IgD-negative memory B cell (primary cell): Measurements from ENCODE around the gene ORAI2. TPM values are rescaled to one million over a fixed set of nuclear protein-coding genes. Genes with fewer than 3 reads are reported as not detected.
"Not testable (repeated sequence)": the region's sequence is repeated elsewhere in the genome, so short reads cannot be mapped to it uniquely, and the experiment has no call there.

Experiments
- H3K27ac Mint-ChIP-seq, 3 donors: one replicate each; pipeline ENCODE4 v1.8.0; 2020 to 2022; ENCODE audit warnings: mild to moderate bottlenecking in 3 of 3, mixed read lengths in 3 of 3, moderate library complexity in 1 of 3
- H3K27me3 Mint-ChIP-seq: one replicate; pipeline ENCODE4 v1.8.0; 2021; ENCODE audit warnings: mixed read lengths
- H3K36me3 Mint-ChIP-seq: one replicate; pipeline ENCODE4 v1.8.0; 2020; ENCODE audit warnings: mild to moderate bottlenecking, mixed read lengths
- H3K4me1 Mint-ChIP-seq, 3 donors: one replicate each; pipeline ENCODE4 v1.8.0; 2020 to 2022; ENCODE audit warnings: mixed read lengths in 3 of 3, mild to moderate bottlenecking in 1 of 3
- H3K4me3 Mint-ChIP-seq, 4 donors: one replicate each; pipeline ENCODE4 v1.8.0; 2020 to 2022; ENCODE audit warnings: mild to moderate bottlenecking in 4 of 4, mixed read lengths in 4 of 4, moderate library complexity in 3 of 4
- H3K9me3 Mint-ChIP-seq, 3 donors: one replicate each; pipeline ENCODE4 v1.8.0; 2020 to 2021; ENCODE audit warnings: mixed read lengths in 3 of 3, mild to moderate bottlenecking in 1 of 3
- polyA plus RNA-seq: library from polyadenylated mRNA; unstranded; fragments of 300-500 nt; fragmentation: Illumina TruSeq; gene quantifications from one replicate; pipeline ENCODE4 v1.2.3, GENCODE V29; 2021

ORAI2 gene
- polyA plus RNA-seq, 1 donor from 2014 or later, result 290 TPM

- peaks cover 15% of the 10 kb centered on the region for H3K36me3 Mint-ChIP-seq
- H3K27ac Mint-ChIP-seq, result peak overlapping the region; percentile 76 to 92 (median 84)
- H3K4me1 Mint-ChIP-seq, result peaks cover 31 to 39% (median 38%) of the 10 kb centered on the region in 3 donors
- peak overlapping the region in 1 of 4 donors; percentile 23 for H3K4me3 Mint-ChIP-seq
- H3K27me3 Mint-ChIP-seq, result no peaks in the 10 kb centered on the region
- no peaks in the 10 kb centered on the region for H3K9me3 Mint-ChIP-seq
Observed at GRCh38 chr7:102407910-102408309, 25.5 kb upstream of the ORAI2 start.

GRCh38 chr7:102408530-102408929 lies 24.8 kb upstream of the ORAI2 start:
- H3K9me3 Mint-ChIP-seq, H3K27me3 Mint-ChIP-seq: not testable (repeated sequence)
- Mint-ChIP-seq H3K4me1 (peaks cover 29 to 39% (median 38%) of the 10 kb centered on the region in 3 donors), H3K36me3 (peaks cover 17% of the 10 kb centered on the region), H3K4me3 (peak overlapping the region; percentile 2 to 38 (median 23)), H3K27ac (peak overlapping the region; percentile 76 to 92 (median 84))

GRCh38 chr7:102409340-102409739 lies 24.0 kb upstream of the ORAI2 start:
- H3K9me3 Mint-ChIP-seq, result no peaks in the 10 kb centered on the region
- H3K27ac Mint-ChIP-seq, result peak overlapping the region; percentile 14 to 84 (median 76)
- H3K4me3 Mint-ChIP-seq, result no peak overlapping the region
- H3K27me3 Mint-ChIP-seq, result no peaks in the 10 kb centered on the region
- peaks cover 17% of the 10 kb centered on the region for H3K36me3 Mint-ChIP-seq
- peaks cover 26 to 36% (median 35%) of the 10 kb centered on the region in 3 donors for H3K4me1 Mint-ChIP-seq

GRCh38 chr7:102410123-102410522 lies 23.3 kb upstream of the ORAI2 start:
- Mint-ChIP-seq H3K27me3 (no peaks in the 10 kb centered on the region), H3K27ac (peak overlapping the region in 1 of 3 donors; percentile 76), H3K4me1 (peaks cover 21 to 35% (median 33%) of the 10 kb centered on the region in 3 donors), H3K4me3 (no peak overlapping the region), H3K36me3 (peaks cover 17% of the 10 kb centered on the region), H3K9me3 (no peaks in the 10 kb centered on the region)

GRCh38 chr7:102410918-102411317 lies 22.5 kb upstream of the ORAI2 start:
- H3K9me3 Mint-ChIP-seq, result no peaks in the 10 kb centered on the region
- peaks cover 29 to 41% (median 40%) of the 10 kb centered on the region in 3 donors for H3K4me1 Mint-ChIP-seq
- H3K4me3 Mint-ChIP-seq, result no peak overlapping the region
- peak overlapping the region in 1 of 3 donors; percentile 76 for H3K27ac Mint-ChIP-seq
- H3K36me3 Mint-ChIP-seq, result peaks cover 19% of the 10 kb centered on the region
- H3K27me3 Mint-ChIP-seq, result peaks cover 1% of the 10 kb centered on the region

GRCh38 chr7:102412548-102412947 lies 20.8 kb upstream of the ORAI2 start:
- Mint-ChIP-seq H3K4me3 (peak overlapping the region in 1 of 4 donors; percentile 41), H3K4me1 (peaks cover 39 to 56% (median 55%) of the 10 kb centered on the region in 3 donors), H3K36me3 (peaks cover 24% of the 10 kb centered on the region), H3K27ac (no peak overlapping the region), H3K9me3 (no peaks in the 10 kb centered on the region), H3K27me3 (peaks cover 2% of the 10 kb centered on the region)

- H3K4me3 Mint-ChIP-seq, result peak overlapping the region in 1 of 4 donors; percentile 1
- peaks cover 24% of the 10 kb centered on the region for H3K36me3 Mint-ChIP-seq
- peaks cover 34 to 52% (median 51%) of the 10 kb centered on the region in 3 donors for H3K4me1 Mint-ChIP-seq
Observed at GRCh38 chr7:102413091-102413490, 20.3 kb upstream of the ORAI2 start.

GRCh38 chr7:102413611-102414010 lies 19.8 kb upstream of the ORAI2 start:
- Mint-ChIP-seq H3K4me3 (no peak overlapping the region), H3K9me3 (no peaks in the 10 kb centered on the region), H3K4me1 (peaks cover 32 to 51% (median 50%) of the 10 kb centered on the region in 3 donors), H3K27ac (no peak overlapping the region), H3K27me3 (peaks cover 2% of the 10 kb centered on the region), H3K36me3 (peaks cover 26% of the 10 kb centered on the region)

More at GRCh38 chr7:102413091-102413490, 20.3 kb upstream of the ORAI2 start:
- Mint-ChIP-seq H3K27me3 (peaks cover 2% of the 10 kb centered on the region), H3K9me3 (no peaks in the 10 kb centered on the region), H3K27ac (no peak overlapping the region)

- H3K9me3 Mint-ChIP-seq, result no peaks in the 10 kb centered on the region
- peaks cover 3% of the 10 kb centered on the region for H3K27me3 Mint-ChIP-seq
- peak overlapping the region; percentile 56 to 94 (median 82) for H3K4me3 Mint-ChIP-seq
- peaks cover 33 to 58% (median 48%) of the 10 kb centered on the region in 3 donors for H3K4me1 Mint-ChIP-seq
- peak overlapping the region; percentile 76 to 95 (median 94) for H3K27ac Mint-ChIP-seq
- peaks cover 20% of the 10 kb centered on the region for H3K36me3 Mint-ChIP-seq
Observed at GRCh38 chr7:102415685-102416225, 17.6 kb upstream of the ORAI2 start.

- peaks cover 5% of the 10 kb centered on the region for H3K27me3 Mint-ChIP-seq
- peaks cover 38 to 64% (median 52%) of the 10 kb centered on the region in 3 donors for H3K4me1 Mint-ChIP-seq
- peaks cover 20% of the 10 kb centered on the region for H3K36me3 Mint-ChIP-seq
- peak overlapping the region; percentile 76 to 95 (median 94) for H3K27ac Mint-ChIP-seq
- H3K4me3 Mint-ChIP-seq, result peak overlapping the region; percentile 56 to 94 (median 82)
- no peaks in the 10 kb centered on the region for H3K9me3 Mint-ChIP-seq
Observed at GRCh38 chr7:102416406-102416805, 17.0 kb upstream of the ORAI2 start.

- Mint-ChIP-seq H3K27me3 (peaks cover 5% of the 10 kb centered on the region), H3K4me1 (peaks cover 38 to 67% (median 53%) of the 10 kb centered on the region in 3 donors), H3K27ac (peak overlapping the region; percentile 76 to 95 (median 94)), H3K9me3 (no peaks in the 10 kb centered on the region), H3K36me3 (peaks cover 15% of the 10 kb centered on the region), H3K4me3 (peak overlapping the region in 3 of 4 donors; percentile 54 to 87 (median 72))
Observed at GRCh38 chr7:102417105-102417504, 16.3 kb upstream of the ORAI2 start.

- H3K4me3 Mint-ChIP-seq, result peak overlapping the region in 3 of 4 donors; percentile 22 to 87 (median 63)
- no peaks in the 10 kb centered on the region for H3K9me3 Mint-ChIP-seq
- peaks cover 33 to 66% (median 55%) of the 10 kb centered on the region in 3 donors for H3K4me1 Mint-ChIP-seq
- H3K27ac Mint-ChIP-seq, result peak overlapping the region in 2 of 3 donors; percentile 25 to 88
- peaks cover 13% of the 10 kb centered on the region for H3K36me3 Mint-ChIP-seq
- peaks cover 5% of the 10 kb centered on the region for H3K27me3 Mint-ChIP-seq
Observed at GRCh38 chr7:102418592-102418991, 14.8 kb upstream of the ORAI2 start.

- Mint-ChIP-seq H3K27me3 (peaks cover 3% of the 10 kb centered on the region), H3K4me1 (peaks cover 45 to 69% (median 67%) of the 10 kb centered on the region in 3 donors), H3K4me3 (peak overlapping the region in 2 of 4 donors; percentile 33 to 37), H3K9me3 (no peaks in the 10 kb centered on the region), H3K36me3 (peaks cover 9% of the 10 kb centered on the region), H3K27ac (peak overlapping the region; percentile 33 to 91 (median 89))
Observed at GRCh38 chr7:102421706-102422240, 11.6 kb upstream of the ORAI2 start.

- peak overlapping the region; percentile 67 to 95 (median 93) for H3K4me3 Mint-ChIP-seq
- H3K27me3 Mint-ChIP-seq, result peaks cover 3% of the 10 kb centered on the region
- H3K9me3 Mint-ChIP-seq, result no peaks in the 10 kb centered on the region
- peaks cover 37 to 69% (median 64%) of the 10 kb centered on the region in 3 donors for H3K4me1 Mint-ChIP-seq
- peak overlapping the region; percentile 100 for H3K27ac Mint-ChIP-seq
- peaks cover 2% of the 10 kb centered on the region for H3K36me3 Mint-ChIP-seq
Observed at GRCh38 chr7:102424129-102424551, 9.2 kb upstream of the ORAI2 start.

GRCh38 chr7:102424787-102425218 lies 8.6 kb upstream of the ORAI2 start:
- peaks cover 2% of the 10 kb centered on the region for H3K36me3 Mint-ChIP-seq

More at GRCh38 chr7:102424787-102425218, 8.6 kb upstream of the ORAI2 start:
- Mint-ChIP-seq H3K4me3 (peak overlapping the region; percentile 67 to 95 (median 93)), H3K27ac (peak overlapping the region; percentile 100), H3K27me3 (peaks cover 3% of the 10 kb centered on the region), H3K4me1 (peaks cover 41 to 71% (median 65%) of the 10 kb centered on the region in 3 donors), H3K9me3 (no peaks in the 10 kb centered on the region)
